AG10803 (cell line): ENCODE measurements around the gene TMEM267.
"Not testable (repeated sequence)": the region's sequence is repeated elsewhere in the genome, so short reads cannot be mapped to it uniquely, and the experiment has no call there.

ENCODE experiments used
- DNase-seq: peaks from one replicate; pipeline ENCODE4 v3.0.0; 2010; ENCODE audit warnings: low read depth
- H3K4me3 ChIP-seq: 2 replicates; pipeline ENCODE4 v1.5.1; 2011; ENCODE audit warnings: mild to moderate bottlenecking, low read length, control low read depth
- CTCF ChIP-seq: conservative IDR thresholded peaks from 2 replicates; pipeline ENCODE4 v1.5.1; 2011; ENCODE audit warnings: mild to moderate bottlenecking, low read length, control low read depth, inconsistent platforms

The TMEM267 gene

GRCh38 chr5:43485406-43485805 is 1.7 kb upstream of the TMEM267 start:
- H3K4me3 ChIP-seq: no peak overlapping the region
- DNase-seq: no peak
- TF ChIP-seq CTCF: no peak

GRCh38 chr5:43484106-43484849 is 613 bp upstream of the TMEM267 start:
- peak; percentile 83 for DNase-seq
- TF ChIP-seq CTCF: peak; percentile 57
- peak overlapping the region; percentile 81 for H3K4me3 ChIP-seq

- DNase-seq: peak; percentile 69
- H3K4me3 ChIP-seq: peak overlapping the region; percentile 81
- TF ChIP-seq CTCF: no peak
Measured at GRCh38 chr5:43482490-43483297, 971 bp downstream of the TMEM267 start.

- no peak for TF ChIP-seq CTCF
- no peak overlapping the region for H3K4me3 ChIP-seq
- DNase-seq: no peak
Measured at GRCh38 chr5:43469671-43470391, 13.8 kb downstream of the TMEM267 start.

- TF ChIP-seq CTCF: no peak
- no peak for DNase-seq
- no peak overlapping the region for H3K4me3 ChIP-seq
Measured at GRCh38 chr5:43467100-43467499, 16.6 kb downstream of the TMEM267 start.

- not testable (repeated sequence) for H3K4me3 ChIP-seq, DNase-seq
Measured at GRCh38 chr5:43465455-43465854, 18.2 kb downstream of the TMEM267 start.

GRCh38 chr5:43461066-43461465 is 22.6 kb downstream of the TMEM267 start:
- DNase-seq: no peak
- H3K4me3 ChIP-seq: no peak overlapping the region
- no peak for TF ChIP-seq CTCF
